BE2C (cell line): ENCODE measurements around the gene FAM110D.
A peak's percentile ranks its signal among the peaks of the same experiment; 100 is the strongest.

Experiments used
- DNase-seq: peaks from one replicate; pipeline ENCODE4 v3.0.0-alpha.2; 2020
- H3K27me3 ChIP-seq: fragments of 250-450 bp; sonication (Bioruptor Pico); 2 replicates; pipeline ENCODE4 v1.5.1; 2020; ENCODE audit warnings: mild to moderate bottlenecking
- H3K36me3 ChIP-seq: fragments of 250-450 bp; sonication (Bioruptor Pico); 2 replicates; pipeline ENCODE4 v1.5.1; 2020; ENCODE audit warnings: mild to moderate bottlenecking
- H3K4me1 ChIP-seq: fragments of 250-450 bp; sonication (Bioruptor Pico); 2 replicates; pipeline ENCODE4 v1.5.1; 2020
- H3K4me3 ChIP-seq: 2 replicates; pipeline ENCODE4 v1.5.1; 2011; ENCODE audit warnings: low read depth, low read length
- H3K9me3 ChIP-seq: fragments of 250-450 bp; sonication (Bioruptor Pico); 2 replicates; pipeline ENCODE4 v1.5.1; 2020
- TF ChIP-seq, protein P1 (sequence below): IDR thresholded peaks from 2 replicates; pipeline ENCODE4 v1.5.1; 2012; ENCODE audit warnings: mild to moderate bottlenecking, low read depth, low read length

The FAM110D gene

DNA sequence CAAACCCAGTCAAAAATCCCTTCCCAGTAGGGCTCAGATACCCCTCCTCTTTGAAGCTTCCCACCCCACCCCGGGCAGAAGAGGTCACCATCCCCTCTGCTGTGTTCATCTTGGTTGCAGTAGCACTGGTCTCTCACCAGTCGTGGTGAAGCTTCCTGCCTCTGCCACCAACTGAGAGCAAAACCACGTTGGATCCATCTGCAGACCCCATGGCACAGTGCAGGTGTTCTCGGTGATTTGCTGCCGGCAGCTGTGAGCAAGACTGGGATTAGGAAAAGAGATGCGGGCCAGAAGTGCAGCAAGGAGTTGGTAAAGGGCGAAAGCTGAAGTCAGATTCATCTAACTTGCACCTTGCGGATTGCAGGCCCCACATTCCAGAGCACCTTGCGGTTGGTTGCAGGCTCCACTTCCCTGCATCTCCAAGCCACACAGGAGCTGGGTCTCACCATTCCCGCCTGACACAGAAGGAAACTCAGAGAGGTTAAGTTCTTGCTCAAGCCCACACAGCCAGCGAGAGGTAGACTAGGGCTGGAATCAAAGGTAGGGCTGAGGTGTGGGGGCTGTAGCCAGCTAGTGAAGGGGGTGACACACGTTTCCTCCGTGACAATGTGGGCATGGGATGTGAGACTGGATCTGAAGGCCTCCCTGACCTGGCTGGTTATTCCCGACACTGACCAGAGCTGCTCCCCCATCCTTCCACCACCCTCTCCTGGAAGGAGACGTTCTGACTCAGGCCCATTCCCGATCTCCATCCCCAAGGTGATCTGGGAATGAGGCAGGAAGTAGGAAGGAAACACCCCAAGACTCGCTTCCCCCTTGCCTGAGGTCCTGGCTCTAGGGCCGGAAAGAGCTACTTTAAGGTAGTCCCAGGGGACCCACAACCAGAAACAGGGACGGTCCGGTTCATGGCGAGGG lies 3.3 kb upstream of the FAM110D start:
- no peak for DNase-seq
- H3K4me1 ChIP-seq, result peaks cover 7% of the 10 kb centered on the region
- TF ChIP-seq, protein P1, sequence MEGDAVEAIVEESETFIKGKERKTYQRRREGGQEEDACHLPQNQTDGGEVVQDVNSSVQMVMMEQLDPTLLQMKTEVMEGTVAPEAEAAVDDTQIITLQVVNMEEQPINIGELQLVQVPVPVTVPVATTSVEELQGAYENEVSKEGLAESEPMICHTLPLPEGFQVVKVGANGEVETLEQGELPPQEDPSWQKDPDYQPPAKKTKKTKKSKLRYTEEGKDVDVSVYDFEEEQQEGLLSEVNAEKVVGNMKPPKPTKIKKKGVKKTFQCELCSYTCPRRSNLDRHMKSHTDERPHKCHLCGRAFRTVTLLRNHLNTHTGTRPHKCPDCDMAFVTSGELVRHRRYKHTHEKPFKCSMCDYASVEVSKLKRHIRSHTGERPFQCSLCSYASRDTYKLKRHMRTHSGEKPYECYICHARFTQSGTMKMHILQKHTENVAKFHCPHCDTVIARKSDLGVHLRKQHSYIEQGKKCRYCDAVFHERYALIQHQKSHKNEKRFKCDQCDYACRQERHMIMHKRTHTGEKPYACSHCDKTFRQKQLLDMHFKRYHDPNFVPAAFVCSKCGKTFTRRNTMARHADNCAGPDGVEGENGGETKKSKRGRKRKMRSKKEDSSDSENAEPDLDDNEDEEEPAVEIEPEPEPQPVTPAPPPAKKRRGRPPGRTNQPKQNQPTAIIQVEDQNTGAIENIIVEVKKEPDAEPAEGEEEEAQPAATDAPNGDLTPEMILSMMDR, result no peak
- no peaks in the 10 kb centered on the region for H3K27me3 ChIP-seq
- H3K9me3 ChIP-seq, result no peaks in the 10 kb centered on the region
- H3K4me3 ChIP-seq, result no peak overlapping the region
- no peaks in the 10 kb centered on the region for H3K36me3 ChIP-seq

DNA sequence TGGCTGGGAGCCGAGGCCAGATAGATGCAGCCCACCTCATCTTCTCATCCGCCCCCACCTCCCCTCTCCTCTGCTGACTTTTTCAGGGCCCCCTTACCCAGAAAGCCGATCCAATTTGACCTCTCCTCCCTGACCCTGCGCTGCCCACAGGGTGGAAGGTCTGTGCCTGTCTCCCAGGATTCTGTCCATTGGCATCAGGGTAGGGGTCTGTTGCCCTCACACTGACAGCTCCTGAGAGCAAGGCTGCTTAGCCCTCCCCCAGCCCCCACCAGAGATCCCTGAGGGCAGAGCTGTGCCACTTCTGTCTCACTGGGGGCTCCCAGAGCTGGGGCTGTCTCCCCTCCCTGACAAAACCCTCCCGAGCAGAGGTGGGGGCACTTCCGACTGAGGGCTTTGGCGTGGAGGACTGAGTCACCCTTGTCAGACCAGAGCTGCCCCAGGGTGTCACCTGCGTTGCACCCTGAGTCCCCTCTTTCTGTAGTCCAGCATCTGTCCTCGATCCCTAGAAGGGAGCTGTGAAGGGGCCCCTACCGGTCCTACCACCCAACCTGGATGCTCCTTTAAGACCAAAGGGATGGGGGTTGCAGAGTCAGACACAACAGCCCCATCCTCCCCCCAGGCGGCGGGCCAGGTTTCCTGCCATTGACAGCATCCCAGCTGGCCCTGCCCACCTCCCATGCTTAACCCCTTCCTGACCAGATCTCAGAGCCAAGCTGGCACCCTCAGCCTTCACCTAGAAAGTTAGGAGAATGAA lies 2.4 kb upstream of the FAM110D start:
- DNase-seq, result peak; percentile 51
- H3K4me3 ChIP-seq, result no peak overlapping the region

DNA sequence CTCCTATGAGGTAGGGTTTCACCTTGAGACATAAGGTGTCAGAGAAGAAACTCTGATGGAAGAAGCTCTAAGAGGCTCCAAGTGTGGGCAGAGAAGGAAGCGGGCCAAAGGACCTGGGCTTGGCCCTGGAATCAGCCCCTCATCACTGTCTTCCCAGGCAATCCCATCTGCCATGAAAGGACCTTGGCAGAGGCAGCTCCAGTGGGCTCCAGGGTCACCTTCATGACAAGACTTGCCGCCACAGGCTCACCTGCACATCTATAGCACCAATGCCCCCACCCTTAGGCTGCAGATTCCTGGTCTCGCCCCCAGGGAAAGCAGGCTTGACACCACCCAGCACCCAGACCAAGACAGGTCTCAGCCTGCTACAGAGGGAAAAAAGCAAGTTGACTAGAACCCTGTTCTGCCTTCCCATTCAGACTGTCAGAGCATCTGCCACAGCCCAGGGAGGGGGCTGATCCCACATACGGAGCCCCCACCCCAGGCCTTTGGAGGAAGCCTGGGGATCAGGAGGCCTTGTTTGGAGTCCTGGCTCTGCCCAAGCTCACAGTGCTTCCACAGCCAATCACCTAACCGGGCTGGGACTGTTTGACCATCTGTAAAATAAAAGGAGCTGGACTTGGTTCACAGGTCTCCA lies 490 bp upstream of the FAM110D start:
- TF ChIP-seq, protein P1, result no peak
- Histone ChIP-seq H3K36me3 (no peaks in the 10 kb centered on the region), H3K4me1 (peaks cover 7% of the 10 kb centered on the region), H3K27me3 (no peaks in the 10 kb centered on the region), H3K4me3 (no peak overlapping the region), H3K9me3 (no peaks in the 10 kb centered on the region)
- DNase-seq, result no peak

More for the DNA sequence above, 2.4 kb upstream of the FAM110D start:
- Histone ChIP-seq H3K27me3 (no peaks in the 10 kb centered on the region), H3K4me1 (peaks cover 7% of the 10 kb centered on the region), H3K36me3 (no peaks in the 10 kb centered on the region), H3K9me3 (no peaks in the 10 kb centered on the region)
- TF ChIP-seq, protein P1, result no peak

DNA sequence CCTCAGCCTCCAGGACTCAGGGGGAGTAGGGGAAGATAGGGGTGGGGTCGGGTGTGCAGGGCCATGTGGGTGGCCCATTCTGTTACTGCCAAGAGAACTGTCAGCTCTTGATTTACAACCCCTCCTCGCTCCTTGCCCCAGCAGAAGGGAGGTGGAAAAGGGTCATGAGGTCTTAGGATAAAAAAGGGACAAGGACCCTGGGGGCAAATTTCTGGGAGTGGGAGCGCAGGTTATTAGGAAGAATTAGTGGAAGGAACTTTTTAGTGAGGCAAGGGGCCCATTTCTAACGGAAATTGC lies 812 bp downstream of the FAM110D start:
- no peak overlapping the region for H3K4me3 ChIP-seq
- TF ChIP-seq, protein P1, result no peak
- peaks cover 7% of the 10 kb centered on the region for H3K4me1 ChIP-seq
- no peak for DNase-seq
- no peaks in the 10 kb centered on the region for H3K36me3 ChIP-seq
- H3K27me3 ChIP-seq, result no peaks in the 10 kb centered on the region
- H3K9me3 ChIP-seq, result no peaks in the 10 kb centered on the region

DNA sequence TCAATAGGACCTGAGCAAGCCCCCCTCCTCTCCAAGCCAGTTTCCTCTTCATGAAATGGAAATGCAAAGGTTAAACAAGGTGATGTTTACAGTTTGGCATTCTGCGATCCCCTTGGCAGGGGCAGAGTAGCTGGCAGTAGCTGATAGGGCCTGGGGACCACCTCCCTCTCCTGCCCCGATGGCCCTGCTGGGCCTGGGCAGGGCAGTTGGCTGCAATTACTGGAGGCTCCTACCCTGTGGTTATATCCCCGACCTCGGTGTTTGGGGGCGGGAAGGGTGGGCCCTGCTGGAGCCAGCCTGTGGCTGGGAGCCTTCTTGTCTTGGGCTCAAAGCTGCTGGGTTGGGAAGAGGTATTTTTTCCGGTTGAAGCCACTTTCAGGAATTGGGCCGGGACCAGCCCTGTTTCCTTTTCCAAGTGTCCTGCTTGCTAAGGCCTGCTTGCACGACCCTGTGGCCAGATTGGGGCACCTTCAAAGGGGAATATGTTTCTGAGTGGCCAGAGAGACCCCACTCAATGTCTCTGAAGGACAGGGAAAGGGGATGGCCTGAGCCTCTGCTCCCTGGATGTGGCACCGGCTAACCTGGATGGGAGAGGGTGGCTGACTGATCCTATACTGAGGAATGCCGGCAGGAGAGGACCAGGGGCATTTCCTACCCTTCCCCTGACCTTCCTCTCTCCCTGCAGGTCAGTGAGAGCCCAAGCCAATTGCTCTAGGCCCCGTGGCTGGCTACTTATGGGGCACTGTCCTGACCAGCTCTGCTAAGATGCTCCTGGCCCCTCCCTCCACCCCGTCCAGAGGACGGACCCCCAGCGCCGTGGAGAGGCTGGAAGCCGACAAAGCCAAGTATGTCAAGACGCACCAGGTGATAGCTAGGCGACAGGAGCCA lies 1.9 kb downstream of the FAM110D start:
- TF ChIP-seq, protein P1, result no peak
- Histone ChIP-seq H3K36me3 (no peaks in the 10 kb centered on the region), H3K4me1 (peaks cover 7% of the 10 kb centered on the region), H3K27me3 (no peaks in the 10 kb centered on the region), H3K4me3 (peak overlapping the region; percentile 45), H3K9me3 (no peaks in the 10 kb centered on the region)
- no peak for DNase-seq
